Glomerular visceral epithelial cell (primary cell): ENCODE data around the gene SAMD4A.

Source experiments
- DNase-seq: peaks from one replicate; pipeline ENCODE4 v3.0.0-alpha.2; 2016; ENCODE audit errors: extremely low spot score

Gene SAMD4A

DNA sequence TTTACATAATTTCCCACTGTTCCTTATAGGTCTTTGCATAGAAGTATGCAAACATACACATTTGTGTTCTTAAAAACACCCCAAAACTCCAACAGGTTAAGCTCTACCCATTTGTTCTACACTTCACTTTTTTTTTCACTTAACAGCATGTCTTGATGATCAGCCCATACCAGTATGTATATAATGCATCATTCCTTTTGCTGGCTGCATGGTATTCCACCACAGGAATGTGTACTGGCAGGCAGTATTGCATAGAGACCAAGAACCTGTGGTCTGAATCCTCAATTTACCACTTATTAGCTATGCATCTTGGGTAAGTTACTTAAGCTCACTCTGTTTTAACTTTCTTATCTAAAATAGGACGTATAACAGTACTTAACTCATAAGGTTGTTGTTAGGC, 65.5 kb downstream of the SAMD4A start:
- DNase-seq = no peak

DNA sequence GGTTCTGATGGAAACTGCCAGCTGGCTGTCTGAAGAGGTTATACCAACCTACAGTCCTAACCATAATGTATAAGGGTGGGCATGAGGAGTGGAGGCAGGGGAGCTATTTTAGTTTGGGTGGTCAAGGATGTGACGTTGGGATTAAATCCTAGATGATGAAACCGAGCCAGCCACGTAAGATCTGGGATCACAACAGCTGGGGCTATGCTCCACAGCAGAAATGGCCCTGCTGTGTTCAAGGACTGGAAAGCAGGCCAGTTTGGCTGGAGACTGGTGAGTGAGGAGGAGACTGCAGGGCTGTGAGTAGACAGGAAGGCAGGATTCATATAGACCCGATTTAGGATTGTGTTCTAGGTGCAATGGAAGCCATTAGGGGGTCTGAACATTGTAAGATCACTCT, 66.1 kb downstream of the SAMD4A start:
- DNase-seq = no peak

DNA sequence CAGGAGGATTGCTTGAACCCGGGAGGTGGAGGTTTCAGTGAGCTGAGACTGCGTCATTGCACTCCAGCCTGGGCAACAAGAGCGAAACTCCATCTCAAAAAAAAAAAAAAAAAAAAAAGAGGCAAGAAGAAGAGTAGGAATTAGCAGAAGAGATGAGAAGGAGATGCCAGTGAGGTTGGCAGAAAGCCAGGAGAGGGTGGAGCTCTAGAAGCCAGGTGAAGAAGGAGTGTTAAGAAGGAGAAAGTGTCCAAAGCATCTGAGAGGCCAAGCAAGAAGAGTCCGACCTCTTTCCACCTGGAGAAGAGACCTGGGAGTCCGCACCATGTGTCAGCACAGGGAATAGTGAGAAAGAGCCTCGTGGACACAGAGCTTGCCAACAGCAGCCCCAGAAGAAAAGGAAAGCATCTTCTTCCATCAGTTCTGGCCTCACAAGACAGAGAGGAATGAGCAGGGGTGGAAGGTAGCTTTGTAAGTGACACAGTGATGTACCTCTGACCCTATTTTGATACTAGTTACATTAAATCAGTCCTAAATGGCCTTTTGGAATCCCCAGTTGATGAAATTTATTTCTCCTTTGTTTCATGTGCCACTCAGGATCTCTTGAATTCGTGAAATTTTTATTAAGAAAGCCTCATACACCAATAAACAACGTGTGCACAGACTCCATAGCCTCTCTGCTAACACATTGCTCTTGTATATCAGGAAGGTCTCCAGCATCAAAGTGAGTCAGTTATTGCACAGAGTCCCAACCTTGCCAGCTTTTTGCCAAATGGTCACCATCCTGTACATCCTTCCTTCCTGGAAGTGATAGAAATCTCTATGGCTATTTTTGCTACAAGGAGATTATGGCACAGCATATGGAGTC, 70.6 kb downstream of the SAMD4A start:
- peak; percentile 25 for DNase-seq

DNA sequence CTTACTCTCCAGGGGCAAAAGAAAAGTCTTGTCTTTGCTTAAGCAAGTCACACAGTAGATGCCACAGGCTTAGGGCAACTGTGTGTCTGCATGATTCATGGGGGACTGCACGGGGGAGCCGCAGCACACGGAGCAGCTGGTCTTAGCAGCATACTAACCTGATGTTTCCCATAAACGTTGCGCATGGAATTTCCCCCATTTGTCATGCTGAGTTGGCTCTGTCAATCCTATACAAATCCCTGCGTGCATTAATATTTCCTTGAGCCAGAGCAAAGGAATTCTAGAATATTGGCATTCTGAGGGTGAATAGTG, 71.2 kb downstream of the SAMD4A start:
- DNase-seq = peak; percentile 91

DNA sequence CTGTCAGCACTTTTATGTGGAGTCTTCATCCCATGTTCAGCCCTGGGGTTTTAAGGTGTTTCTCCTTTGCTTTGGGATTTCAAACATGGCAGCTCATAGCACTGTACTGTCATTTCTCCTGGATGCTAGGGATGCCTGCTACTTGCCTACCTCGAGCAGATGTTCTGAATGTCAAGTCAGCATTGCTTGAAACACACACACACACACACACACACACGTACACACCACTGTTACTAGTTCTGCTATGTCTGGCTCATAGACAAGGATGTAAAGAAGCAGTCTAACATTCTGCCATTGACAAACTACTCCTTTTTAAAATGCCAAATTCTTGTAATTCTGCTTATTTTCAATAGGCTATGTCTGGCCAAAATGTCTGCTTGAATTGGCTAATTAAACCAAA, 72.7 kb downstream of the SAMD4A start:
- DNase-seq = no peak

DNA sequence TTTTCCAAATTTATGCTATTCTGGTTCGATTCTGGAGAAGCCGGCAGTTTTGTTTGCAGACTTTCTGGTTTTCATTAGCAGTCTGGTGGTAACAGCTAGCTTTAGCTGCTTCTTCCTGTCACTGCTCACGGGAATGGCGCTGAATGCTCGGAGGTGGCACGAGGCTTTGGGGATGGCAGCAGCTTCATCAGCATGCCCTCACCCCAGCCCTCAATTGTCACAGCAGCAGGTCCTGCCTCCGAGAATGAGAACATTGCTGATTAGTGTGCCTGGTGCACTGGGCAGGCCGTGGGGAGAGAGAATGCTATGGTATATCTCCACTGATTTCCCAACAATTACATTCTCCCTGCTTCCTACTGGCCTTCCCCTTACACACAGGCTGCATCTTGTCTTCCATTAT, 73.6 kb downstream of the SAMD4A start:
- DNase-seq = no peak

DNA sequence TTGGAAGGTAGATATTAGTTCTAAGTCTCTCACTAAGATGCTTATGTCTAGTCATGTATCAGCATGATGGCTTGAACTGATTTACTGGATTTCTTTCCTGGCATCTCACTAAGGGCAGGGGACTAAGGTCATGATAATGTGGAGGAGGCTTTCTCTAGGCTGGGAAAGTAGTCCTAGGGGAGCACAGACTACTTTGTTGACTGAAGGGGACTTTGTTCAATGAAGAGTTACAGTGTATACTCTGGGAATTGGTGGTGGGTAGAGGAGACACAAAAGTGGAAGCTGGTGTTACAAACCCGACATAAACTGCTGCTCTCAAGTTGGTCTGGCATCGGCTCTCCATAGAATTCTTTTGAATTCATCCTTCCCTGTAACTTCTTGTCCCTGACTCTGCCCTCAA, 75.2 kb downstream of the SAMD4A start:
- DNase-seq = no peak

DNA sequence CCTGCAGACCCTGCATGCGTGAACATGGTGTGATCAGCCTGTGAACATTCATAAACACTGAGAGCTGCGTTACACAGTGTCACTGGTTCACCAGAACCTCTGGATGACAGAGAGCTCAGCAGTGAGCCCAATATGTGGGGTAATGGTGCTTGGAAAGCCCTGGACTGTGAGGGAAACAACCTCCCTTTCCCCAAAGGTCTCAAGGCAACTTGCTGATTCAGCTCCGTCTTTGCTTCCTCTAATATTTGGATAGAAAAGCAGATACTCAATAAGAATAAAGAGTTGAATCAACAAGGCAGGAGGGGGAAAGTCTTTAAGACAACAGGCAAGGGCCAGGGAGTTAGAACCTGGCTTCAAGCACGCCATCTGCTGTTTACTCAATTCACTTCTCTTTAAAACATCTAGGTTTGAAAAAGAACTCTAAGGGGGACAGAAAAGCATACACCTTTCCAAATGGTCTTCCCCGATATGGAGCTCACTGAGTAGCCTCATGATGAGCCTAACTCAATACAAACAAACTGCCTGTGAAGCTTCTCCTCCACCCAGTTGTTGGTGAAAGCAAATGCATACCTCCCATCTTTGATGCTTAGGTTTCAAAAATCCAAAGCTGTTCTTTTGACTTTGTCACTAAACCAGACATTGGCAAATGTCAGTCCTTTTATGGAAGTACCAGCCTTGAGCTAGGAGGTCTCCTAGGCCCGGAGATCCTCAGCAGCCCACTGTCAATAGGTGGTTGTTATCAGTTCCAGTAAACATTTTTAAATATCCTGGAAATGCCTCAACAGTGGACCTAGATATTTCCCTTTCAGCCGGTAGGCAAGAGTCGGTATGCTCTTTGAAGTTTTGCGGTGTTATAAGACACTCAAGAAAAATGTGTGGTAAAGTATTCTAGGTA, 76.1 kb downstream of the SAMD4A start:
- DNase-seq = peak; percentile 43

DNA sequence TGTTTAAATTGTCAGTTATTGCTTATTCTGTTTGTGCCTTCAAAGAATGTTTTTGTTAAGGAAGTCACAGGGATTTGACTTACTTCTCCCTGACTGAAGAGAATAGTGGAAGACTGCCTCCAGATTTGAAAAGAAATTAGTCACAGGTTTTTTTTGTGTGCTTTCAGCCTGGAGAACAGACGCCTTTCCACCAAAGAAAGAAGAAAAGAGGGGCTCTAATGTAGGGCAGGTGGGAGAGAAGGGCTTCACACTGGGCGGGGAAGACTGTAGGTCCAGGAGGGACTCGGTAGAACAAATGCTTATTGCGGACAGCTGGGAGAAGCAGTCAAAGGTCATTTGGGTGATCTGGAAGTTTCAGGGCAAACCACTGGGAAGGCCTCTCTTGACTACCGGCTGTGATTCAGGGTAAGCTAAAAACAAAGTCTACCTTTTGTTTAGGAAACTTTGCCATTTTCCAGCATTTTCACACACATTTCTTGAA, 76.8 kb downstream of the SAMD4A start:
- no peak for DNase-seq

DNA sequence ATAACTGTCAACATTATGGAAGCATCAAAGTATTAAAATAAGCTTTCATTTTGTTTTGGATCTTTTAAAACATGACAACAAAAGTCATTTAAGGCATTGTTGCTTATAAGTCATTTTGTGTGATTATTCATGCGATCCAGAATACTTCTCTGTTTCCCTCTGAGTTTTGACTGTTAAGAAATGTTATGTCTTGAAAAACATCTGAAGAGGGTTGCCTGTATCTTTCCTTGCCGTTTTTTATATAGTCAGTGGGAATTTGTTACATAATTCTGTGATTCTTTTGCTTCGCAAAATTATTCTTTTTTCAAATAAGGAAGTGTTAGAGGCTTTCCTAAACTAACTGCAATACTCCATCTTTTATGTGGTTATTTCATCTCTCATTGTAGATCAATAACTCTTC, 78.7 kb downstream of the SAMD4A start:
- DNase-seq = no peak

DNA sequence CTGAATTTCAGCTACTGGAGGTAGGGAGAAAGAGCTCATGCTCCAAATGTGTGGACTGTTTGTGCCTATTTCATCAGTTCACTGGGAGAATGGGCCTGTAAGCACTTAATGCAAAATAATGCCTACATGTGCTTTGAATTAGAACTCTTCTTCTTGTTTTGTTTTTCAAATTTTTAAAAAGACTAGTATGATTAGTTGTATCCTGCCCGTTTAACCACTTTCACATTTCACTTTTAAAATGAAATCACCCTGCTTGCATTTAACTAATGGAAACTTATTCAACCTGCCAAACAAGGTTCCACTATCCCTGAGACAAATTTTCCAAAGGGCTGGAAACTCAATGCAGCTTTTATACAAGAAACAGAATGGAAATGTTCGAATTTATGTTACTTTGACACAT, 79.7 kb downstream of the SAMD4A start:
- no peak for DNase-seq

DNA sequence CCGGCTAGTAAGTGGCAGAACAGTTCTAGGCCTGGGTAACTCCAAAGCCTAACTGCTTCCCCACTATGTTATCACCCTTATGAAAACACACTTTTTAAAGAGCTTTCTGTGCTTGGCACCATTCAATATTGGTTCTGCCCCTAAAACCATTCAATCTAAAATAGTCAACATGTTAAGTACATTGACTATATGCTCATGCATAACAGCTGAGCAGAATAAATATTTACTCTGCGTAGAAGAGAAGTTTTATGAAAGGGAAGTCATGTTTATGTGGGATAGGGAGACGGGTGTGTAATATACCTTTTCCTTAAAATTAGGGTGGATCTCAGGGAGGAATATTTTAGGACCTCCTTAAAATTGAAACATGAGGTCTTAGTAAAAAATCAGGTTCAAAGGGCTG, 80.5 kb downstream of the SAMD4A start:
- no peak for DNase-seq

DNA sequence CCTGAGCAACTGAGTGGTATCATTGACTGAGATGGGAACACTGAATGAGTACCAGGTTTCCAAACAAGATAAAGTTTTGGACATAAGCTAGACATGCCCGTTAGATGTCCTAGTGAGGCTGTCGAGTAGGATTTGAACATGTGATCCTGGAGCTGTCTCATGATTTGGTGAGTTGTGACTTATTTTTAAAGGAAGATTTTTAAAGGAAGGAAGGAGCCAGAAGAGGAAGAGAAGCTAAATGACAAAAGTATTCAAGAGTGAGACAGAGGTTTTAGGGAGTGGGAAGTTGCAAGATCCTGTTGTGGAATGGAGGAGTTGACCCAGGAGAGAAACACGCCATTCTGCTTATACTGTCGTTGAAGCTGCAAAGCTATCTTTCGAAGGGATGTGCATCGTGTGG, 82.1 kb downstream of the SAMD4A start:
- no peak for DNase-seq

DNA sequence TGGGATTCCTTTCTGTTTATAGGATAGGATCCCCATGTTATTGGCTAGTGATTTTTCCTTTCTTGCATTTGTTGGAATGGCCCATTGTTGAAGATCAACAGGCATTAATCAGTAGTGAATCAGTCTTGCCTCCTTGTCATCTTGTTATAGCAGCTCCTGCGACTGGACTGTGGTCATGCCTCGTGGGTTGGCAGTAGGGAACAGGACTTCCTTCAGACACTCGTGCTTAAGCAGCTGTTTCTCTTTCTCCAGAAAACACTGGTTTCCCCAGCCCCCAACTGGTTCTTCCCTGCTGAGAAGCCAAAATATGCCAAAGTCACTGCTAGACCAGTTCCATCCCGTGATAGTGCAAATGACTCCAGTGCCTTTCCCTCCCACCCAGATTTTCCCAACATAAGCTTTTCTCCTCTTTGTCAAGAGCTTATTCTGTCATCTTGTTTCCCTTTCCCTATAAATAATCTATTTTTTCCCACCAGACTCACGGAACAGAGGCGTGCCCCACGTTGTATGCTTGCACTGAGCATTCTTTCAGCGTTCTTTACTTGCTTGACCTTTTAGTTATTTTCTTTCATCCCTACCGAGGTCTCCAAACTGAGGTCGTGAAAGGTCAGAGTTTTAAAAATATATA, 83.5 kb downstream of the SAMD4A start:
- peak; percentile 88 for DNase-seq

DNA sequence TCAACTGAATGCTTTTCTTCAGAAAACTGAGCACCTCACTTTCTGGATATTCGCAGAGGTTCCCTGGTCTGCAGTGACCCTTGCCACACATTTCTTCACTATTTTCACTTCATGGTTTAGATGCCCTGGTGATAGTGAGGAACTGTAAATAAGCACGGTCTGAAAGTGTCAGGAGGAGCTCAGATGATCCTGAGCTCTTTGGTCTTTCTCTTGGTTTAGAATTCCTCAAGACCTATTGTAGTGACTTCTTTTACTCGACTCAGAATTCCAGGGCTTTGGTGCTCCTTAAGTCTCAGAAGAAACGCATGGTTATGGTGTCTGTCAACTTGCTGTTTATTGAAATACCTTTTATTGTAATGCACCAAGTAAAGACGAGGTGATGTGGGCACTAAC, 84.0 kb downstream of the SAMD4A start:
- no peak for DNase-seq

DNA sequence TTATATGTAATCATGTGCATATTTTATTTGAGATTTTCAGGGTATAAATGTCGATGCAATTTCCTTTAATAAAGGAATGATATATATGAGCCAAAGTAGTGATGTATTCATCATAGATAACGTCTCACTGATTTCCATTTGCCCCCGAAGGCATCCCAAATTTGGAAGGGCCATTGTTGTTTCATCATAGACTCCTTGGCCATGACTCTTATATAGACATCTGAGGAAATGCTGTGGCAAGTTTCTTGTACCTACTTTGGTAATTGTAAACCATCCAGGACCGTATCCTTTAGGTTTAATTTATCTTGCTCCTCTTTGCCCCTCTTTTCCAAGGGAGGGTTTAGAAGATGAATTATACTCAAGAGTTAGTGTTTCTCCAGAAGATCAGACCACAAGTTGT, 84.7 kb downstream of the SAMD4A start:
- DNase-seq = no peak

DNA sequence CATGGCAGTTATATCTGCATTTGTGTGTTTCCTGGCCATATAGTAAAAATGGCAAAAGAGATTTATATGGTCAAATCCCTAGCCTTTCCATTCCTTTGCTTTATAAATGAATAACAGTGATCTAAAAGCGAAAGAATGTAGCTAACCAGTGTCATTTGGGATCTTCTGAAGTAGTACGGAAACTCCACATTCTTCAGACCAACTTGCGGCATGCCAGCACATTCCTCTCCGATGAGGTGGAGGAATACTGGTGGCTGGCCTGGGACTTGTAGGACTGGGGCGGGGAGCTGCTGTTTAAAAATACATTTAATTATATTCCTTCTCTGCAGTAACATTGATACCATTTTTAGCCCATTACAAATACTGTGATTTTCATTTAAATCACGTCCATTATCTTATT, 85.3 kb downstream of the SAMD4A start:
- peak; percentile 98 for DNase-seq

DNA sequence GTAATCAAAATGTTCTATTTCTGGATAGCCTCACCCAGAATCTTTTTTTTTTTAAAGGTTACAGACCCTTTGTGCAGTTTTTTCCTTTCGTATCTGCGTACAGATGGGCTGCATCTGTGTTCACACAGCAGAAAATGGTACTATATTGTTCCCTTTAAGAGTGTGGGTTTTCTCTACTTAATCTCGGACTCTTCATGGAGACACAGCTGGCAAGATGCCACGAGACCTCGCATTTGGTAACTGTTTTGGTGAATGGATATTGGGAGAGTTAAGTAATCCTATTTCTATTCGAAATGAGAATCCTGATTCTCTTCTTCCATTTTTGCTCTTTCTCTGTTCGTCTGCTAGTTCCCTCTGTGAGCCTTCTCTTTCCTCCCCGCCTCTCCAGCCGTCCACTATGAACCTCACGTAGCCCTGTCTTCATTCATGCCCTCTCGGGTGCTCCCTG, 85.7 kb downstream of the SAMD4A start:
- DNase-seq = peak; percentile 74

DNA sequence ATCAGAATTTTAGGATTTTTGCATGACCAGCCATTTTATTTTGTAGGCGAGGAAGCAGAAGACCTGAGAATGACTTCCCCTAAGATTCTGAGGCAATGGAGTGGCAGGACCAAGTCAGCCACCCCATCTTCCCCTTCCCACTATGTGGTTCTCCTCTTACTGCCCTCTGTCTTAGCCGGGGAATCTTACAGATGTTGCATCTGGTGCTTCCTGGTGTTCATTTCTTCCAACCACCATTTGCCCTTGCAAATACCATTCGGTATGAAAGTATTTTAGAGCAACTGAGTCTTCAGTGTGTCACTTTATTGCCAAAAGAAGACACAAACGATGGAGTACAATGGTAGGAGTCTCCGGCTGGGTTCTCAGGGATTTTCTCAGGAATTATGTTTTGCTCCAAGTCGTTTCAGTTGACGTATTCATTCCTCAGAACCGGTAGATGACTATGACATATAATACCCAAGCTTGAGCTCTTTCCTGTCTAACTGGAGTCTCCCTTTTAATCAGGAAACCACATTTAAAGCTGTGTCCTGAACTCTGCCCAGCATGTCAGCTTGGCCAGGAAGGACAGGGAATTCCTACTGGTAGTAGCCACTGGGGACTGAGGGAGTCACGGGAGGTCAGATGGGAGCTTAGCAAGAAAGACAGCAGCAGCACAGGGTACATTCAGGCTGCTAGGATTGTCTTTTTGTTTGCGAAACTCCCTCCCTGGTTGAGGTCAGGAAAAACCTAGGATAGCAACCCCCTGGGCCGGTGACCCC, 87.0 kb downstream of the SAMD4A start:
- peak; percentile 83 for DNase-seq

DNA sequence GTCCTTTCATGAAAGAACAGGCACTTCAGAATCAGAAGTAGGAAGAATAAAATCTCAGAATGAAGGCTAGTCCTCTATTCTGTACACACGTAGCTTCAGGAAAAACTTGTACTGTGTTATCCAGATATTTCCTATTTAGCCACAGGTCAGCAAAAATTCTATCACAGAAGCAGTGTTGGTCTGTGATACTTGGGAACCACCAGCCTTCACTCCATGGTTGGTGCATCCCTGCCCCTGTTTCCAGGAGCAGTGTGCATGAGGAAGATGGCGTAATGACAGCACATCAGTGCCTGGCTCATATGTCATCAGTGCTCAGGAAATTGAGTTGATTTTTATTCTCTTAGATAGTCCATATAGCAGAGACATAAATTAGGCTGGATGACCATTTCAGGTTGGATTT, 87.7 kb downstream of the SAMD4A start:
- DNase-seq = no peak

DNA sequence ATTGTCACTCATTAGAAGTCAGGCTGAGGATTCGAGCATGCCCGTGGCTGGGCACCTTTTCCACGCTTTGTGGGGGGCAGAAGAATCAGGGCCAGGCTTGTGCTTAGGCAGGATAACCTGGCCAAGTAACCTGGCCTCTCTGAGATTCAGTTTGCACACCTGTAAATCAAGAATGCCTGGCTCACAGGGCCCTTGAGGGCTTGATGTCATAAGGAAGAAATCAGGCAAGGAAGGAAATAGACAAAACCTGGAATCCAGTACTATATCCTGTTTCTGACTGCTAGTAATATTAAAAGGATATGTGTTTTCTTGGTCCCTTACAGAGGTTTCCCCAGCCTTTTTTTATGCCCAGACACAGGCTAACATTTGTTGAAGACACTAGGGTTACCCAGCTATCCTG, 91.9 kb downstream of the SAMD4A start:
- no peak for DNase-seq

DNA sequence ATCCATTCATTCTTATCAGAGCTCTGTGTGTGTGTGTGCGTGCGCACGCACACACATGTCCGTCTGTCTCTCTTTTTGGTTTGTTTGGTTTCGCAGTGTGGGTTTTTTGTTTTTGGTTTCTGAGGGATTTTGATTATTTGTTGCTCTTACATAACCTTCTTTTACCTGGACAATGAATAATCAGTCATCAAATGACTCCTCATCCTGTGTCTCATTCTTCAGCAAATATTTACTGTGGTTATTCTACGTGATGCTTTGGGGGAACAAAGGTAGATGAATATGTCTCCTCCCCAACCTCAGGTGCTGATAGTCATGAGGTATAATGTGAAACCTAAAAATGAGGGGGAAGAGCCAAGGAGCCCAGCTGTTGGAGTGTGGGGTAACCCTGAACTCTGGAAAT, 92.4 kb downstream of the SAMD4A start:
- no peak for DNase-seq
